ENCODE measurements around the gene ERBB4. TPM values are rescaled to one million over a fixed set of nuclear protein-coding genes. Genes with fewer than 3 reads are reported as not detected.

Gene ERBB4
- total and polyA plus RNA-seq, 2 of the 8 experiments (the other 6 are each of a cell fraction or from before 2014, with no cell fraction given), result 0.34 to 1.3 TPM

DNA sequence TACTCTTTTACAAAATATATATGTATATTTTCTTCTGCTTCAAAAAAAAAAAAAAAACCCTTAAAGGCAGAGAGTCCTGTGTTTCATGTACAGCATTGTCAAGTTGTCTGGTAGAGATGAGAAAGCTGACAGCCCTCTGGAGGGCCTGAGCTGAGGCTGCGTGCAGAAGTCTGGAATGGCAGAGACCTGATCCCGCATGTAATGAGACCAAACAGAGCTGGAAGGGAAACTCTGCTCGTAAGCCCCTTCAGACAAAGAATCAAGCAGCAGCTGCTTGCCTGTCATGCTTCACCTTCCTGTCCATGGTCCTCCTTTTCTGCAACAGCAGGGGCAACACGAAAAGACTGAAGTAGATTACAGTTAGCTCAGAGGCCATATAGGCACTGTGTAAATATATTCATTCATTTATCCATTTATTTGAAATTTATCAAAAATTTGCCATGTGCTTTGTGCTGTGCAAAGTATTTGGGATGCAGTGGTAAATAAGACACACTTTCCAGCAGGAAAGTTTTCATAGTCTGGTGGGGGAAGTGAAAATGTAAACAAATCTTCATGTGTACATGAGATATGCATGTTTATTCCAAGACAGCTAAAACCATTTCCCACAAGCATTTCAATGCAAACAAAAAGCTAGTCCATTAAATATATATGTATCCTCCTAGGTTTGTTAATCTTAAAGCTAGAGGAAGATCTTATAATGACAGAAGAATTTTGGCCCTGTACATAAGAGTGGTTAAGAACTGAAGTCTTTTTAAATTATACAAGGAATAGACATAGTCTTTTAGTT is 1069.5 kb downstream of the ERBB4 start:
- 71% methylated on average over 4 of the region's 4 CpGs; no CpG with 5 or more reads in 1 of the 2 experiments for WGBS, 2 experiments (ENCODE audit: extremely low coverage in 1 of 2, insufficient coverage in 1 of 2, insufficient read length in 1 of 2, insufficient replicate concordance in 2 of 2, low coverage in 1 of 2, low lambda C conversion rate in 2 of 2, missing lambda C conversion rate in 1 of 2)
- H3K4ac ChIP-seq (replicated peaks; ENCODE audit: insufficient read length, low read depth, low read length), result no peak overlapping the region
- H3K18ac ChIP-seq (ENCODE audit: extremely low read depth, low read length), result no peak overlapping the region
- no peaks in the 10 kb centered on the region for H3K23me2 ChIP-seq (ENCODE audit: low read depth, low read length)
- H3K14ac ChIP-seq (ENCODE audit: insufficient read length), result no peak overlapping the region
- H3K56ac ChIP-seq (replicated peaks; ENCODE audit: insufficient read length, low read depth, low read length), result no peak overlapping the region
- H3K9ac ChIP-seq (replicated peaks in 1 of 4; ENCODE audit: extremely low read depth in 1 of 4, low read depth in 3 of 4, low read length in 3 of 4), result no peak overlapping the region
- POLR2A ChIA-PET (ENCODE audit: partially characterized antibody), result no interaction called here
- no peaks in the 10 kb centered on the region for H4K20me1 ChIP-seq (replicated peaks in 1 of 2; ENCODE audit: control insufficient read depth in 1 of 2, insufficient read depth in 2 of 2, low read length in 2 of 2)
- no peaks in the 10 kb centered on the region for H3K27me3 ChIP-seq (replicated peaks in 1 of 4; ENCODE audit: control insufficient read depth in 3 of 4, extremely low read depth in 1 of 4, insufficient read depth in 3 of 4, low read length in 3 of 4)
- no peak overlapping the region; a peak in 1 of 4 replicates for H3K4me2 ChIP-seq (ENCODE audit: insufficient read depth in 1 of 2, low read depth in 2 of 2, low read length in 2 of 2)
- H3K27ac ChIP-seq (ENCODE audit: low read depth, low read length), result no peak overlapping the region
- no peak for FAIRE-seq
- H4K8ac ChIP-seq (ENCODE audit: extremely low read depth, insufficient read depth, low read length), result no peak overlapping the region
- CTCF ChIA-PET (ENCODE audit: partially characterized antibody), result interaction anchor here (0.6 to 1.2 kb wide), 4 partner anchors 10 to 105 kb away, joined by 3 to 5 read pairs (median 4); no protein-coding TSS in a partner anchor
- peaks cover 0 to 12% (median 6%) of the 10 kb centered on the region in 4 experiments; a peak in 3 of 7 replicates for H3K4me1 ChIP-seq (replicated peaks in 1 of 4; ENCODE audit: control insufficient read depth in 3 of 4, insufficient read depth in 4 of 4, low read length in 3 of 4)
- H4K5ac ChIP-seq (ENCODE audit: insufficient read length, low read depth, low read length), result no peak overlapping the region
- TF ChIP-seq, protein P1, sequence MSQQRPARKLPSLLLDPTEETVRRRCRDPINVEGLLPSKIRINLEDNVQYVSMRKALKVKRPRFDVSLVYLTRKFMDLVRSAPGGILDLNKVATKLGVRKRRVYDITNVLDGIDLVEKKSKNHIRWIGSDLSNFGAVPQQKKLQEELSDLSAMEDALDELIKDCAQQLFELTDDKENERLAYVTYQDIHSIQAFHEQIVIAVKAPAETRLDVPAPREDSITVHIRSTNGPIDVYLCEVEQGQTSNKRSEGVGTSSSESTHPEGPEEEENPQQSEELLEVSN (IDR thresholded peaks at IDR 0.05), result no peak
- TF ChIP-seq MAX (IDR thresholded peaks at IDR 0.05) (no peak), SP4 (IDR thresholded peaks at IDR 0.05; ENCODE audit: low read length) (no peak), HDAC6 (IDR thresholded peaks at IDR 0.05; ENCODE audit: low read depth, low read length) (no peak)
- H2AK5ac ChIP-seq (ENCODE audit: low read depth, low read length), result no peak overlapping the region
- no peaks in the 10 kb centered on the region; the same call in 1 of the 2 replicates for H3K79me1 ChIP-seq (ENCODE audit: low read depth, low read length)
- no peak overlapping the region for H2BK5ac ChIP-seq (ENCODE audit: low read depth, low read length)
- no peak overlapping the region for H4K91ac ChIP-seq (replicated peaks; ENCODE audit: insufficient read length, low read length)
- H2BK20ac ChIP-seq (ENCODE audit: low read length), result no peak overlapping the region
- 0 out of 8 replicates have a peak, but pooled peaks cover 0 to 2% (median 0%) of the 10 kb centered on the region in 4 experiments for H3K36me3 ChIP-seq (ENCODE audit: control insufficient read depth in 2 of 4, insufficient read depth in 4 of 4, low read length in 3 of 4)
- no peaks in the 10 kb centered on the region for H3K9me3 ChIP-seq (ENCODE audit: insufficient read depth in 2 of 2, low read depth in 1 of 2, low read length in 1 of 2)
- H2BK15ac ChIP-seq (ENCODE audit: low read length), result no peak overlapping the region
- H2AFZ ChIP-seq (ENCODE audit: low read length), result no peak overlapping the region
- no peak for DNase-seq (ENCODE audit: low read depth in 1 of 2, low spot score in 2 of 2)
- no peak overlapping the region for H3K4me3 ChIP-seq (ENCODE audit: extremely low read depth in 1 of 4, insufficient read depth in 2 of 4, low read depth in 3 of 4, low read length in 4 of 4)
- no peak overlapping the region for H3K23ac ChIP-seq (ENCODE audit: insufficient read length)
- H2BK12ac ChIP-seq (ENCODE audit: low read depth, low read length), result no peak overlapping the region
- H3K79me2 ChIP-seq (ENCODE audit: control insufficient read depth in 1 of 2, insufficient read depth in 2 of 2, low read length in 2 of 2), result no peaks in the 10 kb centered on the region
- no peak overlapping the region for H2BK120ac ChIP-seq (replicated peaks; ENCODE audit: low read depth, low read length)
